ENCODE data around the gene PDCD5.
"Not testable (repeated sequence)": the region's sequence is repeated elsewhere in the genome, so short reads cannot be mapped to it uniquely, and the experiment has no call there.

The PDCD5 gene, protein sequence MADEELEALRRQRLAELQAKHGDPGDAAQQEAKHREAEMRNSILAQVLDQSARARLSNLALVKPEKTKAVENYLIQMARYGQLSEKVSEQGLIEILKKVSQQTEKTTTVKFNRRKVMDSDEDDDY

DNA sequence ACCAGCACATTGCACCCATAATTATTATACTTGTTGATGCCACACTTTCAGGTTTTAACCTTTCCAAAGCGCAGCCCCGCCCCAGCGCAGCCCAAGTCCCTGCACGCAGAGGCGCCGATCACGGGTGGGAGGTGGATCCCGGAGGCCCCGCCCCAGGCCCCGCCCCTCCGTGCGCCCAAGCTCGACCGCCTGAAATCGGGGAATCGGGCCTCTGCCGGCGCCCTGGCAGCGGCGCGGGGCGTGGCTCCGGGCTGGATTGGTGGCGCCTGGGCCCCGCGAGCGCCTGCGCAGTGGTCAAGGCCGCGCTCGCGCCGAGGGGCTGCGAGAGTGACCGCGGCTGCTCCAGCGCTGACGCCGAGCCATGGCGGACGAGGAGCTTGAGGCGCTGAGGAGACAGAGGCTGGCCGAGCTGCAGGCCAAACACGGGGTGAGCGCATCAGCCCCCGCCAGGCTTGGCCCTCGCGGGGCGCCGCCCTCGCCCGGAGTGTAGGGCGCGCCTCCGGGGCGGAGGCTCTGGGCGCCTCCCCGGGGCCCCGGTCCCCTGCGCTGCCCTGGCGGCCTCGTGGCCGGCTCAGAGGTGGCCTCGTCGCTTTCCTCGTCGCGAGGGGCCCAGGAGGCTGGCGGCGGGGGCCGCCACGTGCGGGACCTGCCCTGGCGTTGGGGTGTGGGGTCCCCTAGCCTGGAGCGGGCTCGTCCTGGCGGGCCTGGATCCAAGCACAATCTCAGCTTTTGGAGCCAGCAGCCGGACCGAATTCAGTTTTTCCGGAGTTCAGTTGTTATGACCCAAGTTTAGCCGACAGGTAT is at the start of gene PDCD5:
TSS of gene PDCD5 (plus strand) at position 290 of the 804 bp plus-strand sequence. CDS start at position 362, 72 bp downstream.
- peak; percentile 91 to 95 for DNase-seq (ENCODE audit: low read depth in 2 of 2)

DNA sequence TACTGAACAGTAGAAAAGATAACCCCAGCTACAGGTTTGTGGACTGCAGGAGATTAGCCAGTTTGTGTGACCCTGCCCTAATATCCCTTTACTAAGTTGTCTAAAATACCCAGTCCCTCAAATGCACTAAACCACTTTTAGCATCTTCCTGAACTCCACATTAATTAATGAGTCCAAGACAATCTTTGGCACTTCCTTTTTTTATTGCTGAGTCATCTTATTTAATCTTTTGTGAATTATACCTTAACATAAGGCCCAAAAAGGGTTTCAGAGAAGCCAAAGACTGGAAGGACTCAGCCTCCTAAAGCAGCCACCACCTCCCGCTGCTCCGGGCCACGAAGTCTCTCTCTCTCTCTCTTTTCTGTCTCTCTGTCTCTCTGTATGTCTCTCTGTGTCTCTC is 48.8 kb upstream of the PDCD5 start:
- DNase-seq (ENCODE audit: low read depth in 2 of 2) = no peak

DNA sequence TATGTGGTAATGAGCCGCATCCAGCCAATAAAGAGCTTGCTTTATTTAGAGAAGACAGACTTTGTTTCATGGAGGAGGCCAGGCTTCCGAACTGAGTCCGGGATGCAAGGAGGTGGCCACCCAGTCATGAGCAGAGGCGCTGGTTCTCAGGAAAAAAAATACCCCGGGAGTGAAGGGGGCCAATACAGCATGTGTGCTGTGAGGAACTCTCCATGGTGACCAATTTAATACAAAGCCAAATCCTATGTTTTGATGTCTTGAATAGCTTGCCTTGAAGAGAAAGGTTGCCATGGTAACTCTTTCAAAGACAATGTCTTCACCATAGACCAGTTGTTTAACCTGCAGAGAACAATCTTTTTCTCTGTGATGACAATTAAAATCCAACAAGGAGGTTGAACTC is 43.4 kb upstream of the PDCD5 start:
- no peak for DNase-seq (ENCODE audit: low read depth in 2 of 2)

DNA sequence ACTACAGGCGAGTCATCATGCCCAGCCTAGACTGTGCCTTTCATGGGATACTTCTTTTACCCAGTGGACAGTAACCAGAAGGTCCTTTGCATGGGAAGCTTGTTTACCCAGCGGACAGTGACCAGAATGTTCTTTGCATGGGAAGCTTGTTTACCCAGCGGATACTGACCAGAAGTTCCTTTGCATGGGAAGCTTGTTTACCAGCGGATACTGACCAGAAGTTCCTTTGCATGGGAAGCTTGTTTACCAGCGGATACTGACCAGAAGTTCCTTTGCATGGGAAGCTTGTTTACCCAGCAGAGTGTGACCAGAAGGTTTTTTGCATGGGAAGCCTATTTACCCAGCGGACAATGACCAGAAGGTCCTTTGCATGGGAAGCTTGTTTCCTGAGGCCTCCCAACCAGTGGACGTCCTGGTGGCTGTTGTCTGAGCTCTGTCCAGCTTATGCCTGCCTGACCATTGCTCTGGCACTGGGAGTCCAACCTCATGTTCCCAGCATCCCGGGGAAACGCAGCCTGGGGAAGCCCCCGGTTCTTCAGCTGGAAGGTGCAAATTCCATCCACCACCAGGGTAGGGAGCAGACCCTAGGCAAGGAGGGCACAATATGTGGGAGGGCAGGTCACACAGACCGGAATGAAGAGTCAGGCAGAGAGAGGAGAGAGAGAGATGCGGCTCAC is 41.6 kb upstream of the PDCD5 start:
- no peak for DNase-seq (ENCODE audit: low read depth in 2 of 2)

DNA sequence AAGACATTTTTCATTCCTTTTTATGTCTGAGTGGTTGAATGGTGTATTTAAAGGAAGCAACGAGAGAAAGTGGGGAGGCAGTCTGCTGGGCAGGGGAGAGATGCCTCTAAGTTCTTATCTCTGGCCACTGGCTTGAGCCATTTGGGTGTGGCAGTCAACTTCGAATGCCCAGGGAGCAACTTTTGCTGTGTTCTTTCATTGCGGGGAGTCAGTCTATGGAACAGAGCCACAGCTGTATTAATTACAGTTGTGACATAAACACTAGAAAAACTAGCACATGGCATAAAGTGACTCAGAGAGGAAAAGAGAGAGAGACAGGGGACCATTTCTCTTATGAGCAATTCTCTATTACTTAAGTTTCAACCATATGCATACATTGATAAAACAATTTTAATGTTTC is 40.4 kb upstream of the PDCD5 start:
- DNase-seq (ENCODE audit: low read depth in 2 of 2) = no peak

DNA sequence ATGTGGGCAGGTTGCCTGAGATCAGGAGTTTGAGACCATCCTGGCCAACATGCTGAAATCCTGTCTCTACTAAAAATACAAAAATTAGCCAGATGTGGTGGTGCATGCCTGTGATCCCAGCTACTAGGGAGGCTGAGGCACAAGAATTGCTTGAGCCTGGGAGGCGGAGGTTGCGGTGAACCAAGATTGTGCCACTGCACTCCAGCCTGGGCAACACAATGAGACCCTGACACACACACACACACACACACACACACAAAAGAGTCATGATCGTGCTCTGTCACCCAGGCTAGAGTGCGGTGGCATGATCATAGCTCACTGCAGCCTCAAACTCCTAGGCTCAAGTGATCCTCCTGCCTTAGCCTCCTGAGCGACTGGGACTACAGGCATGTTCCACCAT is 39.6 kb upstream of the PDCD5 start:
- not testable (repeated sequence) for DNase-seq (ENCODE audit: low read depth in 2 of 2)

DNA sequence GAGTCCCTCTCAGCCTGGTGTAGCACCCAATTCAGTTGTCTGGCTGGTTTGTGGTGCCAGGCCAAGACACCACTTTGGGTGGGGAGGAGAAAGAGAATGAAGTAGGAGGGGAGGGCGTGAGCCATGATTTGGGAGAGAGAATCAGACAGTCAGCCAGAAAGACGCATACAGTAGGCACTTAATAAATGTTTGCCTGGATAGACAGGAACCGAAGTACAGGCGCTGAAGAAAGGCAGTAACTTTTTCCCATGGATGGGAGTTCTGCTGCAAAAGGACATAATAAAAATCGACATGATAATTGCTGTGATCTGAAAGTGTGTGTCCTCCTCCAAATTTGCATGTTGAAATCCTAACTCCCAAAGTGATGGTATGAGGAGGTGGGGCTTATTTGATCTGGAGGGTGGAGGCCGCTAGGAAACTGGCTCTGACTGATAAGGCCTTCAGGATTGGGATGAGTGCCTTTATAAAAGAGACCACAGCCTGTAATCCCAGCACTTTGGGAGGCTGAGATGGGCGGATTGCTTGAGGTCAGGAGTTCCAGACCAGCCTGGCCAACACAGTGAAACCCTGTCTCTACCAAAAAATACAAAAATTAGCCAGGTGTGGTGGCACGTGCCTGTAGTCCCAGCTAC is 38.4 kb upstream of the PDCD5 start:
- DNase-seq (ENCODE audit: low read depth in 2 of 2) = no peak

DNA sequence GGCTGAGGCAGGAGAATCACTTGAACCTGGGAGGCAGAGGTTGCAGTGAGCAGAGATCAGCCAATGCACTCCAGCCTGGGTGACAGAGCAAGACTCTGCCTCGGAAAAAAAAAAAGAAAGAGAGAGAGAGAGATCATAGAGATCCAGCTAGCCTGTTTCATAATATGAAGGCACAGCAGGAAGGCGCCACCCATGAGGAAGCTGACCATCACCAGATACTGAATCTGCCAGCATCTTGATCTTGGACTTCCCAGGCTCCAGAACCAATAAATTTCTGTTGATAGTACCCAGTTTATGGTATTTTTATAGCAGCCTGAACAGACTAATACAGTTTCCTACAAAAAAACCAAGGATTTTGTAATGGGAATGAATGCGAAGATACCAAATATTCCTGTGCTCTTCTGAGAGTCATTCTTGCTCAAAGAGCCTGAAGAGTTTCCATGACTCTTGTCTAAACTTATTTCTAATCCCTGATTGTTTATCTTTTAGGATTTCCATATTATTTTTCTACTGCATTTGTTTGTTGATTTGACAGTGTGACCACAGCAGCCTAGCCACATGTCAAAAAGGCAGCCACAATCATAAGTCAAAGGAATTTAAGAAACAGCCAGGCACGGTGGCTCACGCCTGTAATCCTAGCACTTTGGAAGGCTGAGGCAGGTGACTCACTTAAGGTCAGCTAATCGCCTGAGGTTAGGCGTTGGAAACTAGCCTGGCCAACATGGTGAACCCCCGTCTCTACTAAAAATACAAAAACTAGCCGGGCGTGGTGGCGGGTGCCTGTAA is 37.7 kb upstream of the PDCD5 start:
- DNase-seq (ENCODE audit: low read depth in 2 of 2) = no peak

DNA sequence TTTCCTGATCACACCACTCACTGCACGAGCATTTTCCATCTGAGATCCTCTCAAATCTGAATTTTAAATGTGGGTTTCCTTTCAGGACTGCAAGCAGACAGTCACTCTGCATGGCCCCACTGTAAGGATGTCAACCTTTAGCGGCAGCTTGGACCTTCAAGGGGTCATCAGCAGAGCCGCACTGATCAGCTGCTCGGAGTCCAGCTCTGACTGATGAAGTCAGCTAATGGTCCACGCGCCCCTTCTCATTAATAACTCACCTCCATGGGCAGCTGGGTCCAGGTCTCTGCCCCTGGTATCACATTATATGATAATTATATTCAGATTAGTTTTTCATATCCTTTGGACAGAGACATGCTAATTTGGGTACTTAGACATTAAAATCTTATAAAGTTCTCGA is 36.1 kb upstream of the PDCD5 start:
- DNase-seq (ENCODE audit: low read depth in 2 of 2) = no peak

DNA sequence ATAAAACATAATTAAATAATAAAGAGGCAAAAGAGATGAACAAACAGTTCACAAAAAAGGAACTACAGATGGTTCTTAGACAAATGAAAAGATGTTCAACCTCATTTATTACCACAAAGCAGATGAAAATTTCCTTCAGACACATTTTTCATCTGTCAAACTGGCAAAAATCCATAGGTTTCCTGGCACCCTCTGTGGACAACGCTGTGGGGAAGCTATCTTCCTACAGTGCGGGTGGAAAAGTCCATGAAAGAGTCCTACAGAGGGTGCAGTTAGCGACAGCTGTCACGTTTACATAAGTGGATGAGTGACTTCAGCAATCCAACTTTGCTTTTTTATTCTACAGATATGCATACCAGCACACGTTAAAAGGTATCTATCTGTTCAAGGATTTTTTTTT is 30.3 kb upstream of the PDCD5 start:
- DNase-seq (ENCODE audit: low read depth in 2 of 2) = no peak

DNA sequence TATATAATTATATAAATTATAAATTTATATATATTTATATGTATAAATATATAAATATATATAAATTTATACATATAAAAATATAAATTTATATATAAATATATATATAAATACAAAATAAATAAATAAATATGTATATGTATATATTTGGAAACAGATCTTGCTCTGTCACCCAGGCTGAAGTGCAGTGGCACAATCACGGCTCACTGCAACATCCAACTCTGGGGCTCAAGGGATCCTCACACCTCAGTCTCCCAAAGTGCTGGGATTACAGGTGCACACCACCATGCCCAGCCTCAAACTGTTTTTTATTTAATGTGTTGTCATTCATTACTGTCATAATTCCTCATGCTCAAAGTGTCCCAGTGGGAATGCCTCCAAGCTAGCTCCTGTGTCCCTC is 25.2 kb upstream of the PDCD5 start:
- no peak for DNase-seq (ENCODE audit: low read depth in 2 of 2)

DNA sequence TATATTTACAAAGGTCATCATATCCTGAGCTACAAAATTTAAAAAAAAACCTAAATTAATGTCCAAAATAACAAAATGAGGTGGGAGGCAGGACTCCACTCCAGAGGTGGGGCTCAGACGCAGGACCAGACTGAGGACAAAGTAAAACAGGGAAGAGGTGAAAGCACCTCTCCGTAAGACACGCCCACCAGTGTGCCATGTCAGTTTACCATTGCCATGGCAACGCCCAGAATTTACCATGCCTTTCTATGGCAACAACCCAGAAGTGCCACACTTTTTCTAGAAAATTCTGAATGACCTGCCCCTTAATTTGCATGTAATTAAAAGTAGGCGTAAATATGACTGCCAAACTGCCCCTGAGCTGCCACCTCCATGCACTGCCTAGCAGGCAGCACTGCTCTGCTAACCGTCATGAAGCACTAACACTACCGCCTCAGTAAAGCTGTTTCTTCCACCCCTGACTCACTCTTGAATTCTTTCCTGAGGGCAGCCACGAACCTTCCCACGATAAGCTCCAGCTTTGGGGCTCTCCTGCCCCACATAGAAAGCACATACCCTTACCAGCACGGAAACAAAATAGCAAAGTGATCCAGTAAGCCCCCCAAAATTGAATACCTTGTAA is 22.3 kb upstream of the PDCD5 start:
- no peak for DNase-seq (ENCODE audit: low read depth in 2 of 2)

DNA sequence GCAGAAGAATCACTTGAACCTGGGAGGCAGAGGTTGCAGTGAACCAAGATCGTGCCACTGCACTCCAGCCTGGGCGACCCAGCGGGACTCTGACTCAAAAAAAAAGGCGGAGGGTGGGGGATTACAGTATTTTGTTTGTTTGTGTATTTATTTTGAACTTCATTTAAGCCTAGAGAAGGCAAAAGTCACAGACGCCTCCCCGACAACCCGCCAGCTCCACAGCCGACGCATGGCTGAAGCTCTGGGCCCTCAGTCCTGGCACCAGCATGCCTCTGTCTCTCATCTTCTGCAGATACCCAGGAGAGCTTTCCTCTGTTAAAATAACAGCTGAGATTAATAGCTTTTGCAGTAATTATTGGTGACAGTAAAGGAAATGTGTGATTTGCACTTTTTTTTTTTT is 17.2 kb upstream of the PDCD5 start:
- no peak for DNase-seq (ENCODE audit: low read depth in 2 of 2)

DNA sequence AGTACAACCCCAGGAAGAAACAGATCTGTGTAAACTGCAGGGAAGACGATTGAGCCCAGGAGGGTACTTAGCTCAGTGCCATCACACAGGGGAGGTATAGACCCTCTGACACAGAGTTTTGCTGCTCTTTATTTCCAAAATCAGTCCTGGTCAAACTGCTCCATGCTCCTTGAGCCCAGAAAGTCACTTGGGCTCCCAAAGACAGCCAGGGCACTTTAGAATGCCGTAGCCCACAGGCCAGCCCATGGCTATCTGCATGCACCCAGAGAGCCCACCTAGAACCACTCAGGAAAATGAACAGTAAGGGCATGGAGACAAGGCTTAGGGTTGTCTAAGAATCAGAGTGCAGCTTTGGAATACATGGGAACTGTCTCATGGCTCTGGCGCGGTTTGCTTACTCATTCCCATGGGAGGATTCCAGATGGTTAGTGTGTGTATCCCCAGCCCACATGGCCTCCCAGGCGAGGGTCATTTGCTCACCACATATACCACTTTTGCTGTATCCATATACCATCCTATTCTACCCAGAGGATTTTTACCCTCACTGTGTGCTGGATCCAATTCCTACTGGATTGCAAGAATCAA is 14.7 kb upstream of the PDCD5 start:
- no peak for DNase-seq (ENCODE audit: low read depth in 2 of 2)

DNA sequence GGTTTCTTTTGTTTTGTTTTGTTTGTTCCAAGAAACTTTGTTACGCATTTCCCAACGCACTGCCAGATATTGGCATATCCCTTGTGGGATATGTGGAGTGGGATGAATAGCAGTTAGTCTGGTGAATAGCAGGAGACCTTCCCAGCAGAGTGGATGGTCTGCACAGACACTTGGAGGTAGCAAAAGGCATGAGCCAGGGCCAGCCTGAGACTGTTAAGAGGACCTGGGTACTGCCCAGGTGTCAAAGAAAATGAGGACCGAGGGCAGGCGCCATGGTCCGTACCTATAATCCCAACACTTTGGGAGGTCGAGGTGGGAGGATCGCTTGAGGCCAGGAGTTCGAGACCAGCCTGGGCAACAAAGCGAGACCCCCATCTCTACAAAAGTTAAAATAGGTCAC is 13.5 kb upstream of the PDCD5 start:
- no peak for DNase-seq (ENCODE audit: low read depth in 2 of 2)

DNA sequence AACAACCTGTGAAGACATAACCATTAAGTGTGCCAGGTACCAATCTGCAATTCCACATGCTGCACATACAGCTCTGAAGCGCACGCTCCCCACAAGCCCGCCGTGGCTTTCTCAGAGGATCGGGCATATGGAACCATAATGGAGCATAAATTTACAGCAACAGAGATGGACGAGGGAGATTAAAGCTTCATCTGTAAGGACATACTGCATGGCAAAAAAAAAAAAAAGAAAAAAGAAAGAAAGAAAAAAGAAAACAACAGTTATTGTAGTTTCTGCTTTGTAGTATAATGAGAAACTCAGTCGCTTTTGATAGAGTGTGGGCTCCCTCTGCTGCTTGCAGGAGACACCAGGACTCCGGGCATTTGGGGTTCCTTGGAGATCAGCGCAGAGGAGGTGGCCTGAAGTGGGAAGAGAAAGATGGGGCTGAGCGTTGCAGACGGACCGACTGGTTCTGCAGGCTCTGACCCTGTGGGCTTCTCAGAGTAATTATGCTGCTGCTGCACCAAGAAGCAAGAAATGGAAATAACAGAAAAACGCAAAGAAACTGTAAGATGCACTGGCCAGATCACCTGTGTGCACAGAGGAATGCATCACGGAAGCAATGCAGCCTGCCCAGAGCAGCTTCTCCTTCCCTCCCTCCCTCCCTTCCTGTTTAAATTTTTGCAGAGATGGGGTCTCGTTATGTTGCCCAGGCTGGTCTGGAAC is 10.8 kb upstream of the PDCD5 start:
- peak in 1 of 2 experiments; percentile 25 for DNase-seq (ENCODE audit: low read depth in 2 of 2)

DNA sequence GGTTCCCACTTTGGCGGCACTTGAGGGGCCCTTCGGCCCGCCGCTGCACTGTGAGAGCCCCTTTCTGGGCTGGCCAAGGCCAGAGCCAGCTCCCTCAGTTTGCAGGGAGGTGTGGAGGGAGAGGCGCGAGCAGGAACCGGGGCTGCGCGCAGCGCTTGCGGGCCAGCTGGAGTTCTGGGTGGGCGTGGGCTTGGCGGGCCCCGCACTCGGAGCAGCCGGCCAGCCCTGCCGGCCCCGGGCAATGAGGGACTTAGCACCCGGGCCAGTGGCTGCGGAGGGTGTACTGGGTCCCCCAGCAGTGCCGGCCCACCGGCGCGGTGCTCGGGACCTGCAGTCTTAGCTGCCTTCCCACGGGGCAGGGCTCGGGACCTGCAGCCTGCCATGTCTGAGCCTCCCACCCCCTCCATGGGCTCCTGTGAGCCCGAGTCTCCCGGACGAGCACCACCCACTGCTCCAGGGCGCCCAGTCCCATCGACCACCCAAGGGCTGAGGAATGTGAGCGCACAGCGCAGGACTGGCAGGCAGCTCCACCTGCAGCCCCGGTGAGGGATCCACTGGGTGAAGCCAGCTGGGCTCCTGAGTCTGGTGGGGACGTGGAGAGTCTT is 9.4 kb upstream of the PDCD5 start:
- DNase-seq (ENCODE audit: low read depth in 2 of 2) = not testable (repeated sequence)

DNA sequence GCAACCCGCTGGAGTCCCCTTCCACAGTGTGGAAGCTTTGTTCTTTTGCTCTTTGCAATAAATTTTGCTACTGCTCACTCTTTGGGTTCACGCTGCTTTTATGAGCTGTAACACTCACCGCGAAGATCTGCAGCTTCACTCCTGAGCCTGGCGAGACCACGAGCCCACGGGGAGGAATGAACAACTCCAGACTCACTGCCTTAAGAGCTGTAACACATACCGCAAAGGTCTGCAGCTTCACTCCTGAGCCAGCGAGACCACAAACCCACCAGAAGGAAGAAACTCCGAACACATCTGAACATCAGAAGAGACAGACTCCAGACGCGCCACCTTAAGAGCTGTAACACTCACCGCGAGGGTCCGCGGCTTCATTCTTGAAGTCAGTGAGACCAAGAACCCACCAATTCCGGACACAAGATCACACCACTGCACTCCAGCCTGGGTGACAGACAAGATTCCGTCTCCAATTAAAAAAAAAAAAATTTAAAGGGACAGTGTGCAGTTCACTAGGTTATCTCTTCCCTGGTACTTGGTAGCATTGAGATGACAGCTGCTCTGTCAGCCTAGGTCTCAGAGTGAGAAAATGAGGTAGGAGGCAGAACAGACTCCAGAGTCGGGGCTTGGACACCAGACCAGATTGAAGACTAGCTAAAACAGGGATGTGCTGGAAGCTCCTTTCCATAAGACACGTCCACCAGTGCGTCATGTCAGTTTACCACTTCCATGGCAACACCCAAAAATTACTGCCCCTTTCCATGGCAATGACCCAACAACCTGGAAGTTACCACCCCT is 8.1 kb upstream of the PDCD5 start:
- not testable (repeated sequence) for DNase-seq (ENCODE audit: low read depth in 2 of 2)

DNA sequence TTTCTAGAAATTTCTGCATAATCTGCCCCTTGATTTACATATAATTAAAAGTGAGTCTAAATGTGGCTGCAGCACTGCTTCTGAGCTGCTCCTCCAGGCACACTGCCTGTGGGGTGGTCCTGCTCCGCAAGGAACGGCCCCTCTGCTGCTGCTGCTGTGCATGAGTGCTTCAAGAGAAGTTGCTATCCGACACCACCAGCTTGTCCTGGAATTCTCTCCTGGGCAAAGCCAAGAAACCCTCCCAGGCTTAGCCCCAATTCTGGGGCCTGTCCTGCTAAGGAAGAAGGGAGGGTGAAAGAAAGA is 7.5 kb upstream of the PDCD5 start:
- DNase-seq (ENCODE audit: low read depth in 2 of 2) = no peak

Measured in stimulated activated CD4-positive, alpha-beta T cell treated with anti-CD3 and anti-CD28 coated beads, Interleukin-12 subunit alpha, Interleukin-12 subunit beta, amount 100 ng/mL, for 24 hours (primary cell).